ENCODE results near the gene CAMK2N1. TPM values are rescaled to one million over a fixed set of nuclear protein-coding genes. Genes with fewer than 3 reads are reported as not detected.

CAMK2N1 gene
- total and polyA plus RNA-seq, 2 of the 8 experiments (the other 6 are each of a cell fraction or from before 2014, with no cell fraction given) = 2.3 to 5.6 TPM

DNA sequence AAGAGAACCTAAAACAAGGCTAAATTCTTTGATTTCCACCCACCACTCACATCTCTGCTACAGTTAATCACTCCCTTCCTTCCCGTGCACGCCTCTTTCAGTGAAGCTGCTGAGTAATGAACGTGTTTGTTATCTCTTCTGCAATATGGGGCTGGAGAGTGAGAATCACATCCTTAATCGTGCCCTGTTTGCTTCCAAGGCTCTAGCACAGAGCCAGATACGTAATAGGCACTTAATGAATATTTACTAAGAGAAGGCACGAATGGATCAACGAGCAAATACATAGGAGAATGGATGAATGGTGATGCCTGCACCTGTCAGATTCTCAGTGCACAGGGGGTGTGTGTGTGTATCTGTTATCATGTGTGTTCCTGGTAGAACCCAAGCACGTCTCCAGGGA, 44.3 kb upstream of the CAMK2N1 start:
- Histone ChIP-seq H3K36me3 (ENCODE audit: control insufficient read depth in 2 of 4, insufficient read depth in 4 of 4, low read length in 3 of 4) (no peaks in the 10 kb centered on the region), H3K4me3 (ENCODE audit: extremely low read depth in 1 of 4, insufficient read depth in 2 of 4, low read depth in 3 of 4, low read length in 4 of 4) (no peak overlapping the region), H3K4ac (replicated peaks; ENCODE audit: insufficient read length, low read depth, low read length) (no peak overlapping the region), H4K91ac (replicated peaks; ENCODE audit: insufficient read length, low read length) (no peak overlapping the region), H2AFZ (ENCODE audit: low read length) (no peak overlapping the region), H2BK5ac (ENCODE audit: low read depth, low read length) (no peak overlapping the region), H3K9me3 (ENCODE audit: insufficient read depth in 2 of 2, low read depth in 1 of 2, low read length in 1 of 2) (no peaks in the 10 kb centered on the region), H3K79me1 (ENCODE audit: low read depth, low read length) (no peaks in the 10 kb centered on the region), H3K4me1 (replicated peaks in 1 of 4; ENCODE audit: control insufficient read depth in 3 of 4, insufficient read depth in 4 of 4, low read length in 3 of 4) (no peaks in the 10 kb centered on the region), H2BK12ac (ENCODE audit: low read depth, low read length) (no peak overlapping the region), H3K18ac (ENCODE audit: extremely low read depth, low read length) (no peak overlapping the region), H3K79me2 (ENCODE audit: control insufficient read depth in 1 of 2, insufficient read depth in 2 of 2, low read length in 2 of 2) (no peaks in the 10 kb centered on the region), H4K8ac (ENCODE audit: extremely low read depth, insufficient read depth, low read length) (no peak overlapping the region), H3K27ac (ENCODE audit: low read depth, low read length) (no peak overlapping the region), H2BK15ac (ENCODE audit: low read length) (no peak overlapping the region), H3K27me3 (replicated peaks in 1 of 4; ENCODE audit: control insufficient read depth in 3 of 4, extremely low read depth in 1 of 4, insufficient read depth in 3 of 4, low read length in 3 of 4) (peaks cover 0 to 6% (median under 1%) of the 10 kb centered on the region in 4 experiments; a peak in 4 of 7 replicates), H2BK120ac (replicated peaks; ENCODE audit: low read depth, low read length) (no peak overlapping the region), H3K14ac (ENCODE audit: insufficient read length) (no peak overlapping the region), H3K56ac (replicated peaks; ENCODE audit: insufficient read length, low read depth, low read length) (no peak overlapping the region), H3K4me2 (ENCODE audit: insufficient read depth in 1 of 2, low read depth in 2 of 2, low read length in 2 of 2) (no peak overlapping the region), H3K23me2 (ENCODE audit: low read depth, low read length) (no peaks in the 10 kb centered on the region), H2BK20ac (ENCODE audit: low read length) (no peak overlapping the region), H3K23ac (ENCODE audit: insufficient read length) (no peak overlapping the region), H3K9ac (replicated peaks in 1 of 4; ENCODE audit: extremely low read depth in 1 of 4, low read depth in 3 of 4, low read length in 3 of 4) (no peak overlapping the region), H2AK5ac (ENCODE audit: low read depth, low read length) (no peak overlapping the region), H4K20me1 (replicated peaks in 1 of 2; ENCODE audit: control insufficient read depth in 1 of 2, insufficient read depth in 2 of 2, low read length in 2 of 2) (peaks cover 0 to 1% of the 10 kb centered on the region in 2 experiments), H4K5ac (ENCODE audit: insufficient read length, low read depth, low read length) (no peak overlapping the region)
- no peak for DNase-seq (ENCODE audit: low read depth in 1 of 2, low spot score in 2 of 2)
- ChIA-PET CTCF (ENCODE audit: partially characterized antibody) (interaction anchor here (2.3 to 2.5 kb wide), 2 partner anchors 34 to 111 kb away, joined by 4 to 10 read pairs; no protein-coding TSS in a partner anchor), POLR2A (ENCODE audit: partially characterized antibody) (no interaction called here)
- WGBS, 2 experiments (ENCODE audit: extremely low coverage in 1 of 2, insufficient coverage in 1 of 2, insufficient read length in 1 of 2, insufficient replicate concordance in 2 of 2, low coverage in 1 of 2, low lambda C conversion rate in 2 of 2, missing lambda C conversion rate in 1 of 2) = 80% methylated on average over 8 of the region's 8 CpGs; no CpG with 5 or more reads in 1 of the 2 experiments
- TF ChIP-seq SP4 (IDR thresholded peaks at IDR 0.05; ENCODE audit: low read length) (no peak), TBP (IDR thresholded peaks at IDR 0.05; ENCODE audit: low read depth, low read length) (no peak), SP1 (IDR thresholded peaks at IDR 0.05; ENCODE audit: low read depth, low read length) (no peak), MAFK (IDR thresholded peaks at IDR 0.05; ENCODE audit: low read depth, low read length) (no peak), CBX5 (IDR thresholded peaks at IDR 0.05; ENCODE audit: low read depth, low read length) (no peak), TAF1 (IDR thresholded peaks at IDR 0.05; ENCODE audit: low read depth, low read length) (no peak), EZH2 (IDR thresholded peaks at IDR 0.05; ENCODE audit: low read depth, low read length, severe bottlenecking) (no peak), PHF8 (conservative IDR thresholded peaks at IDR 0.05; ENCODE audit: low read depth, low read length) (no peak), NANOG (IDR thresholded peaks at IDR 0.05; ENCODE audit: insufficient read depth, low read depth, low read length, poor library complexity, severe bottlenecking) (no peak), CHD2 (IDR thresholded peaks at IDR 0.05; ENCODE audit: low read length) (no peak), TCF12 (IDR thresholded peaks at IDR 0.05; ENCODE audit: low read depth, low read length) (no peak), JUND (IDR thresholded peaks at IDR 0.05; ENCODE audit: low read length) (no peak)
- no peak for FAIRE-seq

Measured in H1 (cell line).